ENCODE measurements around the gene VSNL1.

GRCh38 chr2:17662723-17663122, 122.2 kb downstream of the VSNL1 start:
- TF ChIP-seq LEF1 (IDR thresholded peaks at IDR 0.05; ENCODE audit: borderline replicate concordance), result no peak
- TF ChIP-seq SP1 (IDR thresholded peaks at IDR 0.05), result no peak
- TF ChIP-seq HDGF (IDR thresholded peaks at IDR 0.05; ENCODE audit: borderline replicate concordance), result no peak
- no peak for TF ChIP-seq FOXM1 (IDR thresholded peaks at IDR 0.05; ENCODE audit: borderline replicate concordance)
- no peak for TF ChIP-seq BHLHE40 (IDR thresholded peaks at IDR 0.05; ENCODE audit: borderline replicate concordance)
- TF ChIP-seq NFRKB (IDR thresholded peaks at IDR 0.05), result no peak
- no peak for TF ChIP-seq ARNT (IDR thresholded peaks at IDR 0.05)
- no peak for TF ChIP-seq ELF4 (IDR thresholded peaks at IDR 0.05)
- TF ChIP-seq TARDBP (IDR thresholded peaks at IDR 0.05), result no peak
- TF ChIP-seq, protein P1, sequence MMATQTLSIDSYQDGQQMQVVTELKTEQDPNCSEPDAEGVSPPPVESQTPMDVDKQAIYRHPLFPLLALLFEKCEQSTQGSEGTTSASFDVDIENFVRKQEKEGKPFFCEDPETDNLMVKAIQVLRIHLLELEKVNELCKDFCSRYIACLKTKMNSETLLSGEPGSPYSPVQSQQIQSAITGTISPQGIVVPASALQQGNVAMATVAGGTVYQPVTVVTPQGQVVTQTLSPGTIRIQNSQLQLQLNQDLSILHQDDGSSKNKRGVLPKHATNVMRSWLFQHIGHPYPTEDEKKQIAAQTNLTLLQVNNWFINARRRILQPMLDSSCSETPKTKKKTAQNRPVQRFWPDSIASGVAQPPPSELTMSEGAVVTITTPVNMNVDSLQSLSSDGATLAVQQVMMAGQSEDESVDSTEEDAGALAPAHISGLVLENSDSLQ (IDR thresholded peaks at IDR 0.05), result no peak
- no peak for TF ChIP-seq SUZ12 (IDR thresholded peaks at IDR 0.05)
- no peak for TF ChIP-seq FOXA1 (IDR thresholded peaks at IDR 0.05)
- no peak for TF ChIP-seq FOXK2 (IDR thresholded peaks at IDR 0.05)
- TF ChIP-seq L3MBTL2 (conservative IDR thresholded peaks at IDR 0.05), result no peak
